Measurements from ENCODE around the gene FASTKD3. TPM values are rescaled to one million over a fixed set of nuclear protein-coding genes. Genes with fewer than 3 reads are reported as not detected.

The FASTKD3 gene
- polyA plus RNA-seq, 1 donor from 2014 or later: 27.8 TPM

GRCh38 chr5:7897014-7897600, 28.3 kb upstream of the FASTKD3 start:
- Histone ChIP-seq H2AFZ (ENCODE audit: low read depth, low read length) (no peak overlapping the region), H3K27me3 (ENCODE audit: insufficient read depth, low read depth, low read length) (no peaks in the 10 kb centered on the region), H3K9me2 (ENCODE audit: insufficient read depth, low read length) (no peaks in the 10 kb centered on the region), H3K36me3 (ENCODE audit: insufficient read depth, low read length) (peaks cover 26% of the 10 kb centered on the region), H3F3A (ENCODE audit: insufficient read depth, low read length, poor library complexity, severe bottlenecking) (no peaks in the 10 kb centered on the region), H3K79me2 (replicated peaks; ENCODE audit: insufficient read depth, low read length) (no peaks in the 10 kb centered on the region), H3K27ac (ENCODE audit: low read length) (no peak overlapping the region), H3K4me3 (ENCODE audit: low read length) (no peak overlapping the region), H3K9me3 (ENCODE audit: low read length) (no peaks in the 10 kb centered on the region), H3K9ac (ENCODE audit: low read length) (no peak overlapping the region), H4K20me1 (ENCODE audit: insufficient read depth) (no peaks in the 10 kb centered on the region), H3K4me2 (ENCODE audit: low read length) (no peak overlapping the region)
- TF ChIP-seq POLR2AphosphoS5 (IDR thresholded peaks at IDR 0.05): no peak
- peak; percentile 41 for TF ChIP-seq SMC3 (conservative IDR thresholded peaks at IDR 0.05; ENCODE audit: poor library complexity)
- peak; percentile 32 for TF ChIP-seq CTCF (IDR thresholded peaks at IDR 0.05; ENCODE audit: poor library complexity, severe bottlenecking)

- no peak overlapping the region for H3K4me2 ChIP-seq (ENCODE audit: low read length)
- no peaks in the 10 kb centered on the region for H3K9me2 ChIP-seq (ENCODE audit: insufficient read depth, low read length)
- H3K27me3 ChIP-seq (ENCODE audit: insufficient read depth, low read depth, low read length): no peaks in the 10 kb centered on the region
- H3K4me3 ChIP-seq (ENCODE audit: low read length): no peak overlapping the region
- TF ChIP-seq RAD21 (conservative IDR thresholded peaks at IDR 0.05) (no peak), SMC3 (conservative IDR thresholded peaks at IDR 0.05; ENCODE audit: poor library complexity) (no peak), TAF1 (IDR thresholded peaks at IDR 0.05; ENCODE audit: low read depth) (no peak), EP300 (conservative IDR thresholded peaks at IDR 0.05; ENCODE audit: poor library complexity, severe bottlenecking) (no peak), POLR2AphosphoS5 (IDR thresholded peaks at IDR 0.05) (no peak)
- no peak overlapping the region for H3K9ac ChIP-seq (ENCODE audit: low read length)
- no peaks in the 10 kb centered on the region for H3F3A ChIP-seq (ENCODE audit: insufficient read depth, low read length, poor library complexity, severe bottlenecking)
- H3K36me3 ChIP-seq (ENCODE audit: insufficient read depth, low read length): peaks cover 27% of the 10 kb centered on the region
- no peaks in the 10 kb centered on the region for H3K9me3 ChIP-seq (ENCODE audit: low read length)
- H2AFZ ChIP-seq (ENCODE audit: low read depth, low read length): no peak overlapping the region
- no peaks in the 10 kb centered on the region for H4K20me1 ChIP-seq (ENCODE audit: insufficient read depth)
- no peak overlapping the region for H3K27ac ChIP-seq (ENCODE audit: low read length)
- H3K79me2 ChIP-seq (replicated peaks; ENCODE audit: insufficient read depth, low read length): no peaks in the 10 kb centered on the region
Measured at GRCh38 chr5:7894860-7895259, 26.0 kb upstream of the FASTKD3 start.

GRCh38 chr5:7894439-7894838, 25.6 kb upstream of the FASTKD3 start:
- H3K4me3 ChIP-seq (ENCODE audit: low read length): no peak overlapping the region
- no peaks in the 10 kb centered on the region for H3K9me2 ChIP-seq (ENCODE audit: insufficient read depth, low read length)
- no peaks in the 10 kb centered on the region for H3F3A ChIP-seq (ENCODE audit: insufficient read depth, low read length, poor library complexity, severe bottlenecking)
- no peaks in the 10 kb centered on the region for H4K20me1 ChIP-seq (ENCODE audit: insufficient read depth)
- H3K9ac ChIP-seq (ENCODE audit: low read length): no peak overlapping the region
- H2AFZ ChIP-seq (ENCODE audit: low read depth, low read length): no peak overlapping the region
- H3K27ac ChIP-seq (ENCODE audit: low read length): no peak overlapping the region
- no peaks in the 10 kb centered on the region for H3K9me3 ChIP-seq (ENCODE audit: low read length)
- TF ChIP-seq EP300 (conservative IDR thresholded peaks at IDR 0.05; ENCODE audit: poor library complexity, severe bottlenecking) (no peak), MXI1 (conservative IDR thresholded peaks at IDR 0.05; ENCODE audit: poor library complexity, severe bottlenecking) (no peak), TAF1 (IDR thresholded peaks at IDR 0.05; ENCODE audit: low read depth) (no peak), POLR2AphosphoS5 (IDR thresholded peaks at IDR 0.05) (no peak), EZH2 (IDR thresholded peaks at IDR 0.05; ENCODE audit: borderline replicate concordance, insufficient read depth, low read length, poor library complexity, severe bottlenecking) (no peak), RAD21 (conservative IDR thresholded peaks at IDR 0.05) (no peak), REST (IDR thresholded peaks at IDR 0.05; ENCODE audit: borderline replicate concordance) (no peak), CTCF (IDR thresholded peaks at IDR 0.05; ENCODE audit: poor library complexity, severe bottlenecking) (no peak)
- no peaks in the 10 kb centered on the region for H3K27me3 ChIP-seq (ENCODE audit: insufficient read depth, low read depth, low read length)
- no peak overlapping the region for H3K4me2 ChIP-seq (ENCODE audit: low read length)
- H3K79me2 ChIP-seq (replicated peaks; ENCODE audit: insufficient read depth, low read length): no peaks in the 10 kb centered on the region
- peaks cover 26% of the 10 kb centered on the region for H3K36me3 ChIP-seq (ENCODE audit: insufficient read depth, low read length)
